WI38 (cell line): Measurements from ENCODE around the gene CPLX4.

Source experiments
- H3K4me3 ChIP-seq: 2 replicates; pipeline ENCODE4 v1.5.1; 2011; ENCODE audit warnings: low read depth, mild to moderate bottlenecking, control low read depth, low read length
- TF ChIP-seq, protein P1 (sequence below): IDR thresholded peaks from 2 replicates; pipeline ENCODE4 v1.5.1; 2012; ENCODE audit warnings: low read depth, mild to moderate bottlenecking, control low read depth, low read length

The CPLX4 gene

DNA sequence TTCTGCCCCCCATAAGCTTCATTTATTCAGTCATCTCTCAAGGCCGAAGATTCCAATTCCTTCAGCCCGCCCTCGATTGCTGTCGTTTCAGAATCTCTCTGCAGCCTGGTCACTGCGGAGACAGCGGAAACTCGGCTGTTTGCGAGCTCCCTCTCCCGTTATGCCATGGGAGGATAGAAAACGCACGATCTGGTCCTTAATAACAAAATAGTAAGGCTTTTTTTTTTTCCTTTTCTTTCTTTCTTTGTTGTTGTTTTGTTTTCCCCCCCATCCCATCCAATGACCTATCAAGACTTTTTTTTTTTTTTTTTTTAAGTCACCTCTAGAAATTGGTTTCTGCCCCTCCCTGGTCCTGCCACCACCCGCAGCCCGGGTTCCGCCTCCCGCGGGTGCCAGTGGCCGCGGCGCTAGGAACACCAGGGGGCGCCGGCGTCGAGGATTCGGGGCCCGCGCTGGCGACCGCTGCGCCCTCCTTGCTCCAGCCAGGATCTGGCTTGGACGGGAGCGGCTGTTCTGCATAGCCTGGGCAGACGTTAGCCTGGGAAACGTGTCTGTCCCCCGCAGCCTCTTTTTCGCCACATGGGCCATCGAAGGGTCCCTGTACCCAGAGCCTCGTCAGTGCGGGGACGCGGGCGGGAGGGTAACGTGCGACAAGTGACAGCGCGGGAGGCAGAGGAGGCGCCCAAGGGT lies 10.1 kb downstream of the CPLX4 start:
- TF ChIP-seq, protein P1, sequence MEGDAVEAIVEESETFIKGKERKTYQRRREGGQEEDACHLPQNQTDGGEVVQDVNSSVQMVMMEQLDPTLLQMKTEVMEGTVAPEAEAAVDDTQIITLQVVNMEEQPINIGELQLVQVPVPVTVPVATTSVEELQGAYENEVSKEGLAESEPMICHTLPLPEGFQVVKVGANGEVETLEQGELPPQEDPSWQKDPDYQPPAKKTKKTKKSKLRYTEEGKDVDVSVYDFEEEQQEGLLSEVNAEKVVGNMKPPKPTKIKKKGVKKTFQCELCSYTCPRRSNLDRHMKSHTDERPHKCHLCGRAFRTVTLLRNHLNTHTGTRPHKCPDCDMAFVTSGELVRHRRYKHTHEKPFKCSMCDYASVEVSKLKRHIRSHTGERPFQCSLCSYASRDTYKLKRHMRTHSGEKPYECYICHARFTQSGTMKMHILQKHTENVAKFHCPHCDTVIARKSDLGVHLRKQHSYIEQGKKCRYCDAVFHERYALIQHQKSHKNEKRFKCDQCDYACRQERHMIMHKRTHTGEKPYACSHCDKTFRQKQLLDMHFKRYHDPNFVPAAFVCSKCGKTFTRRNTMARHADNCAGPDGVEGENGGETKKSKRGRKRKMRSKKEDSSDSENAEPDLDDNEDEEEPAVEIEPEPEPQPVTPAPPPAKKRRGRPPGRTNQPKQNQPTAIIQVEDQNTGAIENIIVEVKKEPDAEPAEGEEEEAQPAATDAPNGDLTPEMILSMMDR = peak; percentile 90
- H3K4me3 ChIP-seq = peak overlapping the region; percentile 40

GRCh38 chr18:59306640-59307039 lies 11.8 kb downstream of the CPLX4 start:
- TF ChIP-seq, protein P1 = no peak
- no peak overlapping the region for H3K4me3 ChIP-seq

DNA sequence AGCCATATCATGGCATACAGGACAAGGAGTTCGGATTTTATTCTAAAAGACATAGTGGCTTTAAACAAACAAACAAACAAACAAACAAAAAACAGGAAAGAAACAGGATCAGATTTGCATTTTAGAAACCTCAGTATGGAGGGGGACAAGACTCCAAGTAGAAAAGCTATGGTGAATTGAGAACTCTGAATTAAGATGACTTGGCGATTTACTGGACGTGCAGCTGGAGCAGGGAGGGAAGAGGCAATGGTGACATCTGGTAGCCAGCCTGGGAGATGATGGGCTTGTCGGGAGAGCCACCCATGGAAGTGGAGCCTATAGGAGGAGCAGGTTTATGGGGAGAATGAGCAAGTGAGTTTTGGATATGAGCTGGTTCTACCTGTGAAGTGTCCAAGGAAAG lies 13.2 kb downstream of the CPLX4 start:
- H3K4me3 ChIP-seq = no peak overlapping the region
- TF ChIP-seq, protein P1 = no peak

- no peak overlapping the region for H3K4me3 ChIP-seq
- TF ChIP-seq, protein P1 = no peak
Observed at GRCh38 chr18:59303656-59304195, 14.7 kb downstream of the CPLX4 start.

GRCh38 chr18:59303006-59303405 lies 15.4 kb downstream of the CPLX4 start:
- no peak overlapping the region for H3K4me3 ChIP-seq
- TF ChIP-seq, protein P1 = no peak

DNA sequence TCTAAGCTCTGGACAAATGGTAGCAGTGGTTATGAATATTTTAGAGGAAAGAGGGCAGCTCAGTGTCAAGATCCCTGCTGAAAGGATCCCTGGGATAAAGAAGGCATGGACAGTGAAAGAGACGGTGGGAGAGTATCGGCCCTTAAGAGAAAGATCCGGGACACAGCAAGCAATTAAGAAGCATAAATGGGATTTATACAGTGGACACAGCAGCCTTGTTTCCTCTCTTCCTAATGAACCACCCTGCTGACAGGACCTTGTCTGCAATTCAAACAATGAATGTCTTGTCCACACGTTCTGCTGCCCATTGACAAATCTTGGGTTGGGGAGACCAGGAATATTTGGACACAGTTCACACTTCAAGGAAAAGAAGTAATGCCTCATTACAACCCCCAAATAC lies 16.5 kb downstream of the CPLX4 start:
- no peak overlapping the region for H3K4me3 ChIP-seq
- TF ChIP-seq, protein P1 = no peak

DNA sequence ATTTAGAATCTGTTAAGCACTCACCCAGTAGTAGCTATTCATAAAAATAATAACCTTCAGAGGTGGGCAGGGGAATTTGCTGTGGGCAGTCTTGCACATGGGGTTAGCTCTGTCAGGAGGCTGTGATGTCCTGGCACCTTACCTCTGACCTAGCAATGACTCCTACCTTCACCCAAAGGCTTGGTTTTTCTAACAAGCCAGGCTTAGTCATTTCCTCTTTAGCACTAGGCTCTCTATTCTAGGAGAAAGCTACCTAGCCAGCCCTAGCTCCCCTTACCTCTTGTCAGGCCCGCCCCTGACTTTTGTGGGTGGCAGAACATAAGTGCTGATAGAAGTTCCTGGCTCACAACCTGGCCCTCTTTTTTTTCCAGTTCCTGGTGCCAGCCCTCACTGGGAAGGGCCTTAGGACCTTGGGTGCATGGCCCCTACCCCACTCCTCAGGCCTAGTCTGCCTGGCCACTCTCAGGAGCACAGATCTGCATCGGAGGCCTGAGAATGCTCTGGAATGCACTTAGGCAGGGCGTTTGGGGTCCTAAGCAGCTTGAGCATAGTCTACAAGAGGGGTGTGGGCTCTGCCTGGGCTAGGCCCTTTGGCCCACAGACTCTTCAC lies 17.7 kb downstream of the CPLX4 start:
- no peak overlapping the region for H3K4me3 ChIP-seq
- TF ChIP-seq, protein P1 = no peak
